SJSA1 (cell line): ENCODE results near the gene GBP3. TPM values are rescaled to one million over a fixed set of nuclear protein-coding genes. Genes with fewer than 3 reads are reported as not detected.
"Not testable (repeated sequence)": the region's sequence is repeated elsewhere in the genome, so short reads cannot be mapped to it uniquely, and the experiment has no call there.

Experiments used
- DNase-seq, 2 experiments: peaks; one replicate each; pipeline ENCODE4 v3.0.0-alpha.2; 2015 to 2020; ENCODE audit warnings: low spot score in 2 of 2, low read depth in 1 of 2
- H3K27ac ChIP-seq: fragments of 250-450 bp; sonication (Bioruptor Pico); 2 replicates; pipeline ENCODE4 v1.5.1; 2020; ENCODE audit warnings: mild to moderate bottlenecking, moderate library complexity
- H3K27me3 ChIP-seq: fragments of 250-450 bp; sonication (Bioruptor Pico); replicated peaks from 2 replicates; pipeline ENCODE4 v1.5.1; 2020; ENCODE audit warnings: mild to moderate bottlenecking, moderate library complexity
- H3K36me3 ChIP-seq: fragments of 250-450 bp; sonication (Bioruptor Pico); 2 replicates; pipeline ENCODE4 v1.5.1; 2020; ENCODE audit warnings: mild to moderate bottlenecking
- H3K4me1 ChIP-seq: fragments of 250-450 bp; sonication (Bioruptor Pico); replicated peaks from 2 replicates; pipeline ENCODE4 v1.6.1; 2021; ENCODE audit warnings: mild to moderate bottlenecking
- H3K4me3 ChIP-seq: fragments of 250-450 bp; sonication (Bioruptor Pico); 2 replicates; pipeline ENCODE4 v1.5.1; 2020; ENCODE audit warnings: mild to moderate bottlenecking
- H3K9me3 ChIP-seq: fragments of 250-450 bp; sonication (Bioruptor Pico); replicated peaks from 2 replicates; pipeline ENCODE4 v1.5.1; 2020; ENCODE audit warnings: mild to moderate bottlenecking
- total RNA-seq: library from RNA; depleted of rRNA; stranded (reverse); fragments of >200 nt; shearing (Covaris generic); gene quantifications from 2 replicates; pipeline ENCODE4 v1.2.3, GENCODE V29; 2014; rRNA removed

Gene GBP3
- total RNA-seq = 31.0 and 37.2 TPM in 2 replicates

- no peaks in the 10 kb centered on the region for H3K27me3 ChIP-seq
- peak within 1 kb of the TSS; percentile 46 for H3K4me3 ChIP-seq
- H3K27ac ChIP-seq = peak within 1 kb of the TSS; percentile 89
- peaks cover 21% of the 10 kb centered on the region for H3K36me3 ChIP-seq
- DNase-seq = peak in 1 of 2 experiments; percentile 77
- H3K4me1 ChIP-seq = peaks cover 9% of the 10 kb centered on the region
- no peaks in the 10 kb centered on the region for H3K9me3 ChIP-seq
Measured at GRCh38 chr1:89022167-89022959, at the start of gene GBP3. TSS of gene GBP3 (minus strand) at chr1:89022866. CDS start at chr1:89020721, 2,145 bp downstream.

GRCh38 chr1:89070509-89070908, 47.8 kb upstream of the GBP3 start:
- H3K4me3 ChIP-seq = peak overlapping the region; percentile 19
- DNase-seq = peak in 1 of 2 experiments; percentile 12
- H3K36me3 ChIP-seq = no peaks in the 10 kb centered on the region
- peaks cover 2% of the 10 kb centered on the region; the same call in 1 of the 2 replicates for H3K4me1 ChIP-seq
- H3K9me3 ChIP-seq = no peaks in the 10 kb centered on the region
- no peak overlapping the region for H3K27ac ChIP-seq
- no peaks in the 10 kb centered on the region for H3K27me3 ChIP-seq

- Histone ChIP-seq H3K27ac (no peak overlapping the region), H3K4me1 (peaks cover 4% of the 10 kb centered on the region; the same call in 1 of the 2 replicates), H3K36me3 (no peaks in the 10 kb centered on the region), H3K27me3 (no peaks in the 10 kb centered on the region), H3K4me3 (peak overlapping the region; percentile 19), H3K9me3 (no peaks in the 10 kb centered on the region)
- peak in 1 of 2 experiments; percentile 28 for DNase-seq
Measured at GRCh38 chr1:89069951-89070350, 47.3 kb upstream of the GBP3 start.

GRCh38 chr1:89068291-89068690, 45.6 kb upstream of the GBP3 start:
- H3K27ac ChIP-seq = no peak overlapping the region
- DNase-seq = no peak
- no peaks in the 10 kb centered on the region for H3K36me3 ChIP-seq
- peaks cover 4% of the 10 kb centered on the region; the same call in 1 of the 2 replicates for H3K4me1 ChIP-seq
- H3K4me3 ChIP-seq = no peak overlapping the region
- H3K27me3 ChIP-seq = no peaks in the 10 kb centered on the region
- no peaks in the 10 kb centered on the region for H3K9me3 ChIP-seq

- Histone ChIP-seq H3K4me1 (peaks cover 4% of the 10 kb centered on the region; the same call in 1 of the 2 replicates), H3K9me3 (no peaks in the 10 kb centered on the region), H3K36me3 (peaks cover 16% of the 10 kb centered on the region; the same call in 1 of the 2 replicates), H3K27me3 (no peaks in the 10 kb centered on the region), H3K27ac (peak within 1 kb of the TSS; percentile 43), H3K4me3 (peak within 1 kb of the TSS; percentile 36)
- peak in 1 of 2 experiments; percentile 55 for DNase-seq
Measured at GRCh38 chr1:89065079-89065868, 42.6 kb upstream of the GBP3 start, which contains the start of gene GBP1. TSS of gene GBP1 (minus strand) at chr1:89065208. CDS start at chr1:89063234, 1,974 bp downstream.

GRCh38 chr1:89064632-89065031, 42.0 kb upstream of the GBP3 start:
- no peaks in the 10 kb centered on the region for H3K9me3 ChIP-seq
- H3K4me3 ChIP-seq = peak overlapping the region; percentile 36
- no peaks in the 10 kb centered on the region for H3K27me3 ChIP-seq
- H3K4me1 ChIP-seq = peaks cover 4% of the 10 kb centered on the region; the same call in 1 of the 2 replicates
- H3K36me3 ChIP-seq = peaks cover 16% of the 10 kb centered on the region; the same call in 1 of the 2 replicates
- peak overlapping the region; percentile 43 for H3K27ac ChIP-seq
- DNase-seq = peak in 1 of 2 experiments; percentile 34

GRCh38 chr1:89063094-89063493, 40.4 kb upstream of the GBP3 start:
- no peaks in the 10 kb centered on the region for H3K27me3 ChIP-seq
- no peak overlapping the region for H3K4me3 ChIP-seq
- H3K27ac ChIP-seq = no peak overlapping the region
- peaks cover 26% of the 10 kb centered on the region for H3K36me3 ChIP-seq
- H3K9me3 ChIP-seq = no peaks in the 10 kb centered on the region
- DNase-seq = no peak
- peaks cover 4% of the 10 kb centered on the region; the same call in 1 of the 2 replicates for H3K4me1 ChIP-seq

GRCh38 chr1:89060091-89060490, 37.4 kb upstream of the GBP3 start:
- DNase-seq = no peak
- Histone ChIP-seq H3K36me3 (peaks cover 47% of the 10 kb centered on the region), H3K4me3 (no peak overlapping the region), H3K27me3 (no peaks in the 10 kb centered on the region), H3K9me3 (no peaks in the 10 kb centered on the region), H3K27ac (no peak overlapping the region), H3K4me1 (no peaks in the 10 kb centered on the region)

GRCh38 chr1:89051955-89052312, 29.3 kb upstream of the GBP3 start:
- no peaks in the 10 kb centered on the region for H3K27me3 ChIP-seq
- no peak overlapping the region for H3K4me3 ChIP-seq
- no peak for DNase-seq
- H3K36me3 ChIP-seq = peaks cover 34% of the 10 kb centered on the region
- H3K9me3 ChIP-seq = no peaks in the 10 kb centered on the region
- no peaks in the 10 kb centered on the region for H3K4me1 ChIP-seq
- H3K27ac ChIP-seq = no peak overlapping the region

- Histone ChIP-seq H3K4me3 (no peak overlapping the region), H3K36me3 (peaks cover 31% of the 10 kb centered on the region), H3K9me3 (no peaks in the 10 kb centered on the region), H3K27ac (no peak overlapping the region), H3K27me3 (no peaks in the 10 kb centered on the region), H3K4me1 (no peaks in the 10 kb centered on the region)
- no peak for DNase-seq
Measured at GRCh38 chr1:89051300-89051954, 28.8 kb upstream of the GBP3 start.

- H3K9me3 ChIP-seq = no peaks in the 10 kb centered on the region
- no peaks in the 10 kb centered on the region for H3K27me3 ChIP-seq
- H3K4me1 ChIP-seq = no peaks in the 10 kb centered on the region
- DNase-seq = no peak
- no peak overlapping the region for H3K27ac ChIP-seq
- H3K36me3 ChIP-seq = peaks cover 25% of the 10 kb centered on the region
- H3K4me3 ChIP-seq = no peak overlapping the region
Measured at GRCh38 chr1:89050649-89051033, 28.0 kb upstream of the GBP3 start.

GRCh38 chr1:89049901-89050648, 27.4 kb upstream of the GBP3 start:
- H3K27ac ChIP-seq, DNase-seq, H3K9me3 ChIP-seq, H3K27me3 ChIP-seq, H3K4me1 ChIP-seq, H3K4me3 ChIP-seq: not testable (repeated sequence)
- peaks cover 24% of the 10 kb centered on the region for H3K36me3 ChIP-seq

- not testable (repeated sequence) for H3K4me1 ChIP-seq, H3K27ac ChIP-seq, DNase-seq, H3K27me3 ChIP-seq, H3K4me3 ChIP-seq, H3K9me3 ChIP-seq
- H3K36me3 ChIP-seq = peaks cover 21% of the 10 kb centered on the region
Measured at GRCh38 chr1:89049187-89049586, 26.5 kb upstream of the GBP3 start.
